Measurements from ENCODE around the gene CRK.

DNA sequence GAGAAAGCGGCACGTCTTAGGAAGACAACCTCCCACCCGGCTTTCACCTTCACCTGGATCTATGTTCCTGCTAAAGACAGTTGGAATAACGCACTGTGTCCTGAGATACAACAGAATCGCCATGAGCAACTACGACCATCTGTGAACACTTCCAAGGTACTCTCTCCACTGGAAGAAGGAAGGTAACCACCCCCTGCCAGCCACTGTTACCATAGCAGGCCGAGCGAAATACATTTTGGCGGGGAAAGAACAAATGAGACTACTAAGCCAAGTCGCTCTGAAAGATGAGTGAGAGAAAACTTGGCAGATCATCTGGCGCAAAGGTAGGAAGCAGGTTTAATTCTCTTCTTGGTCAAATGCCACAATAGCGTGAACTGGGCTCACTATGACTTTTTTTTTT lies 9.8 kb downstream of the CRK start:
- TF ChIP-seq, protein P1, sequence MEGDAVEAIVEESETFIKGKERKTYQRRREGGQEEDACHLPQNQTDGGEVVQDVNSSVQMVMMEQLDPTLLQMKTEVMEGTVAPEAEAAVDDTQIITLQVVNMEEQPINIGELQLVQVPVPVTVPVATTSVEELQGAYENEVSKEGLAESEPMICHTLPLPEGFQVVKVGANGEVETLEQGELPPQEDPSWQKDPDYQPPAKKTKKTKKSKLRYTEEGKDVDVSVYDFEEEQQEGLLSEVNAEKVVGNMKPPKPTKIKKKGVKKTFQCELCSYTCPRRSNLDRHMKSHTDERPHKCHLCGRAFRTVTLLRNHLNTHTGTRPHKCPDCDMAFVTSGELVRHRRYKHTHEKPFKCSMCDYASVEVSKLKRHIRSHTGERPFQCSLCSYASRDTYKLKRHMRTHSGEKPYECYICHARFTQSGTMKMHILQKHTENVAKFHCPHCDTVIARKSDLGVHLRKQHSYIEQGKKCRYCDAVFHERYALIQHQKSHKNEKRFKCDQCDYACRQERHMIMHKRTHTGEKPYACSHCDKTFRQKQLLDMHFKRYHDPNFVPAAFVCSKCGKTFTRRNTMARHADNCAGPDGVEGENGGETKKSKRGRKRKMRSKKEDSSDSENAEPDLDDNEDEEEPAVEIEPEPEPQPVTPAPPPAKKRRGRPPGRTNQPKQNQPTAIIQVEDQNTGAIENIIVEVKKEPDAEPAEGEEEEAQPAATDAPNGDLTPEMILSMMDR (IDR thresholded peaks at IDR 0.05 in 2 of 3, conservative IDR thresholded peaks at IDR 0.05 in 1 of 3; ENCODE audit: control insufficient read depth in 2 of 3, extremely low read depth in 1 of 3, insufficient read depth in 1 of 3, low read depth in 3 of 3, low read length in 3 of 3), result no peak
- TF ChIP-seq, protein P2, sequence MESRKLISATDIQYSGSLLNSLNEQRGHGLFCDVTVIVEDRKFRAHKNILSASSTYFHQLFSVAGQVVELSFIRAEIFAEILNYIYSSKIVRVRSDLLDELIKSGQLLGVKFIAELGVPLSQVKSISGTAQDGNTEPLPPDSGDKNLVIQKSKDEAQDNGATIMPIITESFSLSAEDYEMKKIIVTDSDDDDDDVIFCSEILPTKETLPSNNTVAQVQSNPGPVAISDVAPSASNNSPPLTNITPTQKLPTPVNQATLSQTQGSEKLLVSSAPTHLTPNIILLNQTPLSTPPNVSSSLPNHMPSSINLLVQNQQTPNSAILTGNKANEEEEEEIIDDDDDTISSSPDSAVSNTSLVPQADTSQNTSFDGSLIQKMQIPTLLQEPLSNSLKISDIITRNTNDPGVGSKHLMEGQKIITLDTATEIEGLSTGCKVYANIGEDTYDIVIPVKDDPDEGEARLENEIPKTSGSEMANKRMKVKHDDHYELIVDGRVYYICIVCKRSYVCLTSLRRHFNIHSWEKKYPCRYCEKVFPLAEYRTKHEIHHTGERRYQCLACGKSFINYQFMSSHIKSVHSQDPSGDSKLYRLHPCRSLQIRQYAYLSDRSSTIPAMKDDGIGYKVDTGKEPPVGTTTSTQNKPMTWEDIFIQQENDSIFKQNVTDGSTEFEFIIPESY (IDR thresholded peaks at IDR 0.05), result no peak
- TF ChIP-seq YY1 (IDR thresholded peaks at IDR 0.05; ENCODE audit: low read depth, low read length) (no peak), IRF4 (IDR thresholded peaks at IDR 0.05; ENCODE audit: low read depth, low read length) (no peak), TBL1XR1 (IDR thresholded peaks at IDR 0.05; ENCODE audit: low read depth, low read length) (no peak), CBX3 (IDR thresholded peaks at IDR 0.05; ENCODE audit: borderline replicate concordance, low read depth) (no peak), POLR2A (IDR thresholded peaks at IDR 0.05; ENCODE audit: low read depth, low read length) (no peak), RFX5 (IDR thresholded peaks at IDR 0.05; ENCODE audit: low read depth, low read length) (no peak), RAD21 (IDR thresholded peaks at IDR 0.05; ENCODE audit: insufficient read depth, low read depth, low read length) (no peak)
- TF ChIP-seq, protein P3, sequence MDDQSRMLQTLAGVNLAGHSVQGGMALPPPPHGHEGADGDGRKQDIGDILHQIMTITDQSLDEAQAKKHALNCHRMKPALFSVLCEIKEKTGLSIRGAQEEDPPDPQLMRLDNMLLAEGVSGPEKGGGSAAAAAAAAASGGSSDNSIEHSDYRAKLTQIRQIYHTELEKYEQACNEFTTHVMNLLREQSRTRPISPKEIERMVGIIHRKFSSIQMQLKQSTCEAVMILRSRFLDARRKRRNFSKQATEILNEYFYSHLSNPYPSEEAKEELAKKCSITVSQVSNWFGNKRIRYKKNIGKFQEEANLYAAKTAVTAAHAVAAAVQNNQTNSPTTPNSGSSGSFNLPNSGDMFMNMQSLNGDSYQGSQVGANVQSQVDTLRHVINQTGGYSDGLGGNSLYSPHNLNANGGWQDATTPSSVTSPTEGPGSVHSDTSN (IDR thresholded peaks at IDR 0.05; ENCODE audit: insufficient replicate concordance, low read depth, low read length), result no peak
